Right lobe of liver (tissue), 6 donors: ENCODE results near the gene PIAS1. TPM values are rescaled to one million over a fixed set of nuclear protein-coding genes. Genes with fewer than 3 reads are reported as not detected.

Experiments used
- ATAC-seq, 4 donors: fragments of 200-7000 bp; cut with Tn5 transposase; one replicate each; pipeline ENCODE4 v1.9.1; 2020; ENCODE audit warnings: mild to moderate bottlenecking in 4 of 4, moderate library complexity in 4 of 4
- DNase-seq, 3 donors: peaks; one replicate each; pipeline ENCODE4 v3.0.0-alpha.2; 2020
- H3K27ac ChIP-seq, 3 donors: fragments of 200-600 bp; one replicate each; pipeline ENCODE4 v1.8.0; 2022
- H3K27me3 ChIP-seq, 2 donors: fragments of 200-600 bp; one replicate each; pipeline ENCODE4 v1.8.0; 2022
- H3K36me3 ChIP-seq, 4 donors: fragments of 200-600 bp; sonication (generic) in 1 of 4; one replicate each; pipeline versions ENCODE4 v1.5.1 to v1.8.0; 2017 to 2022; ENCODE audit warnings: control low read depth in 1 of 4
- H3K4me1 ChIP-seq, 4 donors: fragments of 200-600 bp; sonication (generic) in 1 of 4; one replicate each; pipeline versions ENCODE4 v1.5.1 to v1.8.0; 2017 to 2022; ENCODE audit warnings: control low read depth in 1 of 4
- H3K4me3 ChIP-seq, 3 donors: fragments of 200-600 bp; one replicate each; pipeline ENCODE4 v1.8.0; 2022
- H3K9me3 ChIP-seq, 4 donors: fragments of 200-600 bp; sonication (generic) in 1 of 4; one replicate each; pipeline versions ENCODE4 v1.5.1 to v1.8.0; 2017 to 2022; ENCODE audit warnings: control low read depth in 1 of 4
- POLR2A ChIP-seq: fragments of 450-650 bp; IDR thresholded peaks from one replicate; pipeline ENCODE4 v1.6.1; 2017; ENCODE audit warnings: antibody characterized with exemption, mild to moderate bottlenecking
- WGBS: methylation state at CpG from one replicate; pipeline ENCODE4 v1.1.6; 2018; ENCODE audit warnings: low coverage, low lambda C conversion rate; ENCODE audit not compliant: insufficient coverage; ENCODE audit errors: missing lambda C conversion rate; 5-methylcytosine and 5-hydroxymethylcytosine counted together
- intact Hi-C, 2 donors: fragments of 100-400 bp; cut with DNase I; formaldehyde crosslinking; loops; one replicate each; pipeline versions ENCODE4 v1.11.2 to v1.14.1; 2022
- total RNA-seq, 6 experiments: library from RNA; depleted of rRNA in 2 of 6; stranded (reverse); fragments of >200 nt in 2 of 6; fragmentation: NEBNext Ultra II Directional in 3 of 6; extraction: Animal tissue kit (Norgen Biotek cat#: 25700) in 3 of 6; gene quantifications; one replicate each; pipeline versions ENCODE4 v1.1.0 to v1.2.4, GENCODE V29; 2016 to 2023
- TF ChIP-seq, protein P1 (sequence below), 4 donors: fragments of 200-600 bp in 3 of 4; fragments of 450-650 bp in 1 of 4; IDR thresholded peaks; one replicate each; pipeline versions ENCODE4 v1.5.1 to v1.8.0; 2016 to 2022; ENCODE audit warnings: antibody characterized with exemption in 4 of 4, mild to moderate bottlenecking in 2 of 4
- donor health status: DM: no; HTN: yes; CAD: no.
- donor health status: DM: no; HTN: no; CAD: no.
- donor health status: DM: no; HTN: no; CAD: no.
- donor health status: DM: no; HTN: yes; CAD: no.
- donor health status: DM: no; HTN: yes; CAD: no.

The PIAS1 gene
- total RNA-seq, 6 experiments from 2014 or later: 8.1 to 17.3 (median 13.1) TPM

DNA sequence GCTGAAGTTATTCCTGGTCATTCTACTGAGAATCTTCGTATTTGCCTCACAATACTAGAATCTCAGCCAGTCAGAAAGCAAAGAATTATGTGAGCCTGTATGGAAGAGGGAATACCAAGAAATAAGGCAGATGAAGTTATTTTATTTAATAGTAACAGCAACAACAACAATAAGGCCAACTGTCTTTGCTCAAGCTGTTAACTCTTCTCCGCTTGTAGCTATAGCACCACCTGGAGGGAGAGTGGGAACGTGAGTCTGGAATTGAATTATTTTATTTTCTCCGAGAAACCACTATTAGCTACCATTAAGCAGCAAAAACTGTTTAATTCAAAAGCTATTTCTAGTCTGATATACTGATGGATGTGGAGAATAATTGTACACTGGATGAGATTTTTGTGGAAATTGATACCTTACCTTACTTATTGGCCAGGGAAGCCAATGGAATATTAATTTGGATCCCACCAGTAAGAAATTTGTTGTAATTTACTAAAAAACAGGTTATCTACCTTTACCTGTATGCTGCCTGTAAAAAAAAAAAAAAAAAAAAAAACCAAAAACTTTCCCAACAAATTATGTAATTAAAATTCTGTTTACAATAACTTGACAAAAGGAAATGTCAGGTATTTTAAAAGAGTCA, 100.9 kb downstream of the PIAS1 start:
- peak; percentile 80 to 87 (median 82) for ATAC-seq
- Histone ChIP-seq H3K4me3 (no peak overlapping the region), H3K27ac (no peak overlapping the region), H3K36me3 (no peaks in the 10 kb centered on the region), H3K9me3 (no peaks in the 10 kb centered on the region), H3K4me1 (peaks cover 0 to 5% (median 0%) of the 10 kb centered on the region in 4 donors), H3K27me3 (no peaks in the 10 kb centered on the region)
- 24% methylated on average over 4 of the region's 4 CpGs for WGBS
- TF ChIP-seq, protein P1, sequence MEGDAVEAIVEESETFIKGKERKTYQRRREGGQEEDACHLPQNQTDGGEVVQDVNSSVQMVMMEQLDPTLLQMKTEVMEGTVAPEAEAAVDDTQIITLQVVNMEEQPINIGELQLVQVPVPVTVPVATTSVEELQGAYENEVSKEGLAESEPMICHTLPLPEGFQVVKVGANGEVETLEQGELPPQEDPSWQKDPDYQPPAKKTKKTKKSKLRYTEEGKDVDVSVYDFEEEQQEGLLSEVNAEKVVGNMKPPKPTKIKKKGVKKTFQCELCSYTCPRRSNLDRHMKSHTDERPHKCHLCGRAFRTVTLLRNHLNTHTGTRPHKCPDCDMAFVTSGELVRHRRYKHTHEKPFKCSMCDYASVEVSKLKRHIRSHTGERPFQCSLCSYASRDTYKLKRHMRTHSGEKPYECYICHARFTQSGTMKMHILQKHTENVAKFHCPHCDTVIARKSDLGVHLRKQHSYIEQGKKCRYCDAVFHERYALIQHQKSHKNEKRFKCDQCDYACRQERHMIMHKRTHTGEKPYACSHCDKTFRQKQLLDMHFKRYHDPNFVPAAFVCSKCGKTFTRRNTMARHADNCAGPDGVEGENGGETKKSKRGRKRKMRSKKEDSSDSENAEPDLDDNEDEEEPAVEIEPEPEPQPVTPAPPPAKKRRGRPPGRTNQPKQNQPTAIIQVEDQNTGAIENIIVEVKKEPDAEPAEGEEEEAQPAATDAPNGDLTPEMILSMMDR (IDR thresholded peaks at IDR 0.05): peak; percentile 75 to 88 (median 81)
- no peak for TF ChIP-seq POLR2A
- intact Hi-C loops: loop anchor here in 1 of 2 donors (10.0 kb wide), 1 partner anchor 300 kb away; no protein-coding TSS in a partner anchor
- no peak for DNase-seq

DNA sequence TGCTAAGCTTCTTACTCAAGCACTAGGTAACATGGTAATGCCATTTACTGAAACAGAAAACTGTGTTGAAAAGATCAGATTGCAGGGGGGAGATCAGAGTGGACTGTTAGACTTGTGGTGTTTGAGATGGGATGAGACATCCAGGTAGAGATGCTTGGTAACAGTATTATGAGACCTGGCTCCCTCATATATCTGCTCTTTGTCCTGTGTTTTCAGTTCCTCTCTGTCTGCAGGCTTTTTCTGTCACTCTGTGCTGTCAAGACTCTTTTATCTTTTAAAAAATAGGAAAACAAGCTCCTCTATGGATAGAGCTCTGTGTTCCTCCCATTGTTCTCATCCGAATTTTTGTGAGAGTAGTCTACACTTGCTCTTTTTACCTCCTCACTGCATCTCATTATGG, 103.0 kb downstream of the PIAS1 start:
- intact Hi-C loops: loop anchor here in 1 of 2 donors (10.0 kb wide), 1 partner anchor 302 kb away; no protein-coding TSS in a partner anchor
- peaks cover 0 to 3% (median 0%) of the 10 kb centered on the region in 4 donors for H3K36me3 ChIP-seq
- TF ChIP-seq POLR2A: no peak
- TF ChIP-seq, protein P1 (IDR thresholded peaks at IDR 0.05): no peak
- no peaks in the 10 kb centered on the region for H3K27me3 ChIP-seq
- WGBS: 90% methylated on average over 1 of the region's 1 CpG
- no peaks in the 10 kb centered on the region for H3K9me3 ChIP-seq
- peaks cover 0 to 5% (median 0%) of the 10 kb centered on the region in 4 donors for H3K4me1 ChIP-seq
- H3K4me3 ChIP-seq: no peak overlapping the region
- ATAC-seq (no peak), DNase-seq (no peak)
- no peak overlapping the region for H3K27ac ChIP-seq

DNA sequence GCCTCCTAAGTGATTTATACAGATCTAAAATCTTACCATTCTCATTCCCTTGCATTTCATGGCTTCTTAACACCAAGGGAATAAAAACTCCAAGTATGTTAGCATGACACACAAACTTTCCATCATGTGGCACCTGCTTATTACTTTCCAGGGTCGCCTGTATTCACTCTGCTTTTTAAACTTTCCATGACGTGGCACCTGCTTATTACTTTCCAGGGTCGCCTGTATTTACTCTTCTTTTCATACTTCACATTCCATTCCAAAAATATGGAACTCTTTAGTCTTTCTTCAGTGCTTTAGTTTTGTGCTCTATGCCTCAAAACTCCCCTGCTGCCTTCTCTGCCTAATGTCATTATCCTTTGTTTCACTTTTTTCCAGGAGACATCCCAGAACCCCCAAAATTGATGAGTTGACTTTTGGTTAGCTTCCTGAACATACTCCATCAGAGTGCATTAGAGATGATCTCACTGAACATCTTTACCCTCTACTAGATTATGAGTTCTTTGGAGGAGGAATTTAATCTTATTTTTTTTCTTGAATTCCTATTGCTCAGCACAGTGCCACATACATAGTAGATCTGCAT, 104.0 kb downstream of the PIAS1 start:
- peaks cover 0 to 5% (median 0%) of the 10 kb centered on the region in 4 donors for H3K4me1 ChIP-seq
- peaks cover 0 to 6% (median 0%) of the 10 kb centered on the region in 4 donors for H3K36me3 ChIP-seq
- no peak overlapping the region for H3K27ac ChIP-seq
- TF ChIP-seq, protein P1 (IDR thresholded peaks at IDR 0.05): no peak
- TF ChIP-seq POLR2A: no peak
- no peaks in the 10 kb centered on the region for H3K27me3 ChIP-seq
- H3K9me3 ChIP-seq: no peaks in the 10 kb centered on the region
- ATAC-seq (no peak), DNase-seq (no peak)
- WGBS: 64% methylated on average over 3 of the region's 3 CpGs
- intact Hi-C loops: loop anchor here in 1 of 2 donors (10.0 kb wide), 1 partner anchor 303 kb away; no protein-coding TSS in a partner anchor
- H3K4me3 ChIP-seq: no peak overlapping the region

DNA sequence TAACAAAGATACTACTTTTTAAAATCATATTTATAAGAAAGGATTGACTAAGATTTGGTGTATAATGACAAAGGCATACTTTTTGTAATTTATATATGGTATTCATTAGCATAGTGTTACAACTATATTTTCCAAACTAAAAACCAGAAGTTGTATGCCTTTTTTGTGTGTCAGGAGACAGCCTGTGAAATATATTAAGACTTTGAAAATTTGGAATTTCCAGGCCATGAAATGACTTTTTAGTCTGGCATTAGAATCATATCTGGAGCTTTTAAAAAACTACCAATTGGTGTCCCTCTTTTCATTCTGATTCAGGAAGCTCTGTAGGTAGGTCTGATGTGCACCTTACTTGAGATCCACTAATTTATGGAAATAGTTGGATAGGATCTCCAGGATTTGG, 109.1 kb downstream of the PIAS1 start:
- no peak overlapping the region for H3K27ac ChIP-seq
- H3K4me1 ChIP-seq: no peaks in the 10 kb centered on the region
- H3K4me3 ChIP-seq: no peak overlapping the region
- no peak for TF ChIP-seq POLR2A
- TF ChIP-seq, protein P1 (IDR thresholded peaks at IDR 0.05): no peak
- DNase-seq (no peak), ATAC-seq (no peak)
- intact Hi-C loops: no loop called here
- H3K36me3 ChIP-seq: peaks cover 0 to 6% (median 0%) of the 10 kb centered on the region in 4 donors
- H3K27me3 ChIP-seq: no peaks in the 10 kb centered on the region
- H3K9me3 ChIP-seq: no peaks in the 10 kb centered on the region
